C1 segment of cervical spinal cord (tissue), 14 donors: Measurements from ENCODE around the gene CD82.

ENCODE experiments used
- DNase-seq, 14 donors: peaks; one replicate each; lab custom pipeline; 2025; lab: John Stamatoyannopoulos, UW

Gene CD82

DNA sequence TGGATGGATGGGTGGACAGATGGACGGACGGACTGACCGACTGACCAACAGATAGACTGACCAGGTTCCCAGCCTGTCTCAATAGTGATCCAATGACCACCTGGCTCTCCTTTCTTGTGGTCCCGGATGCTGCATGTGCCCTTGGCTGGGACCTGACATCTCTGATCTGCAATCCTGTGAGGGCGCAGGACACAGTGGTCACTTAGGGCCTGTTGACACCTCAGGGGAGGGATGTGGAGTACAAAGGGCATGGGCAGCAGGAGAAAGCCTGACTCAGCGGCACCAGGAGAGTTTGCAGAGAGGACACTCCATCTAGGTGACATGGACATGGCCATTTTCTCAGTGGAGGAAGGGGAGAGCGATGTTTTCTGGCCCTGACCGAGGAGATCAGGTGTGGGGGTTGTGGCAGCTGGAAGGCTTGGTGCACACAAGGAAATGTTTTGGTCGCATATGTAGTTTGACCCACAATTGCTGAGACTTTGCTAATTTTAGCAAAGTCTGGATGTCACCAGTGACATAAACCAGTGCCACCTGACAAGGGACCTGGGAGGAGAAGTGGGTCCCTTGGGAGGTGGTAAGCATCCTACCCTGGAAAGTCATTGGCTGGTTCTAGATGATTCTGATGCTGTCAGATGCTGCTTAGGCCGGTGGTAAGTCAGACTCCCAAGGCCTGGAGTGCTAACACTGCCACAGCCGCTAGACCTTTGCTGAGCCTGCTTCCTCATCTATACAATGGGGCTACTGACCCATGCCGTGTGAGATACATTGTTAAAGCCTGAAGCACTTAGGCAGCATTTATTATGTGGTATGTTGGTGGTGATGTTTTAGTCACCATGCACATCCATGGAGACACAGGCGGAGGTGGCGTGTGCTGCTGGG is 50.7 kb downstream of the CD82 start:
- DNase-seq = no peak

DNA sequence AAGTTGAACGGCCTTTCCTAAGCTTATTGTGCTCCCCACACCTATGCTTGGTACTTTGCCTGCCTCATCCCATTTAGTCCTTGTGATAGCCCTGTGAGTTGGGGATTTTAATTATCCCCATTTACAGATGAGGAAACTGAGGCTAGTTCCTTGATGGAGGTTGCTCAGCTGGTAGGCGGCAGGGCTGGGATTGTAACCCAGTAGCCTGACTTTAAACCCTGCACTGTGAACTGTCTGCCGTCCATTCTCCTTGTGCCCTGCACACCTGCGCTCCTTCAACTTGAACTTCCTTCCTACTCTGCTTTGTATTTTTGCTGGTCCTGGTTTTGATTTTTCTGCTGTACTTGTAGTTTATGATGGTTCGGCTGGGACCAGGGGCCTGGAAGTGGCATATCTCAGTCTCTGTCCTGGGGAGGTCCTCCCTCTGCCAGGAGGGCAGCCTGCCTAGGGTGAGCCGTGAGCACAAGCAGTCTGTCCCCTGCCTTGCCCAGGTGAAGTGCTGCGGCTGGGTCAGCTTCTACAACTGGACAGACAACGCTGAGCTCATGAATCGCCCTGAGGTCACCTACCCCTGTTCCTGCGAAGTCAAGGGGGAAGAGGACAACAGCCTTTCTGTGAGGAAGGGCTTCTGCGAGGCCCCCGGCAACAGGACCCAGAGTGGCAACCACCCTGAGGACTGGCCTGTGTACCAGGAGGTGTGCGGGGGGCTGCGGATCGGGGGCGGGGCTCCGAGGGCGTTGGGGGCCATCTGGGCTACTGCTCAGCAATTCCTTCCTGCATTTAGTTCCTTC is 52.4 kb downstream of the CD82 start:
- no peak for DNase-seq

DNA sequence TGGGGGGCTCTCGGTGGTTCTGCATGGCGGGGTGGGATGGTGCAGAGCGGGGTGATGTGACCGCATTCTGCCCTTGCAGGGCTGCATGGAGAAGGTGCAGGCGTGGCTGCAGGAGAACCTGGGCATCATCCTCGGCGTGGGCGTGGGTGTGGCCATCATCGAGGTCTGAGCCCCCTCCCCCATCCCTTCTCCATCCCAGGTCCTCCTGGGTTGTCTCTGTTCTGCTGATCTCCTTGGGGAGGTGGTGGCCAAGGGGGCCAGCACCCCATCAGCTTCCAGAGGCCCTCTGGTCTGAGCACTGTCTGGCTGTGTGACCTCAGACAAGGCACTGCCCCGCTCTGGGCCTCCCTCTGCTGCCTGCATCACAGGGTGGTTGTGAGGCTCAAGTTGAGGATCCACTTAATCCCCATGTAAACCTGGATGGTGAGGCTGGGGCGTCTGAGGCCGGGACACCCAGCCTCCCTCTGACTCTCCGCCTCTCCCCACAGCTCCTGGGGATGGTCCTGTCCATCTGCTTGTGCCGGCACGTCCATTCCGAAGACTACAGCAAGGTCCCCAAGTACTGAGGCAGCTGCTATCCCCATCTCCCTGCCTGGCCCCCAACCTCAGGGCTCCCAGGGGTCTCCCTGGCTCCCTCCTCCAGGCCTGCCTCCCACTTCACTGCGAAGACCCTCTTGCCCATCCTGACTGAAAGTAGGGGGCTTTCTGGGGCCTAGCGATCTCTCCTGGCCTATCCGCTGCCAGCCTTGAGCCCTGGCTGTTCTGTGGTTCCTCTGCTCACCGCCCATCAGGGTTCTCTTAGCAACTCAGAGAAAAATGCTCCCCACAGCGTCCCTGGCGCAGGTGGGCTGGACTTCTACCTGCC is 53.3 kb downstream of the CD82 start:
- no peak for DNase-seq

DNA sequence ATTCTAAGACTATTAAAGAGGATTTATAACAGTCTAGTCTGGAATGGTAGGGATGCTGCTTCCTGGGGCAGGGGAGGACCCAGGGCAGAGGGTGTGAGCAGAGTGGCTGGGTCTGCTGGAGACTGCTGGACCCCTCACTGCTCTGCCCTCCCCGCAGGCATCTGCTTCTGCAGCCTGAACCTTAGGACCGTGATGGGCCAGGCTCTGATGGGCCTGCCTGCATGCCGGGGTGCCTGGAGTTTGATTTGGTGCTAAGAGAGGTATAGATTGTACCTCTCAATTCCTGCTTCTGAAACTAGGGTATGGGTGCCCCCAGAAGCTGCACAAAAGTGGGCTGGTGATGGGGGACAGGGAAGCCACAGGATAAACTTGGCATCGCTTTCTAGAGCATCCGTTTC is 54.9 kb downstream of the CD82 start:
- DNase-seq = no peak

DNA sequence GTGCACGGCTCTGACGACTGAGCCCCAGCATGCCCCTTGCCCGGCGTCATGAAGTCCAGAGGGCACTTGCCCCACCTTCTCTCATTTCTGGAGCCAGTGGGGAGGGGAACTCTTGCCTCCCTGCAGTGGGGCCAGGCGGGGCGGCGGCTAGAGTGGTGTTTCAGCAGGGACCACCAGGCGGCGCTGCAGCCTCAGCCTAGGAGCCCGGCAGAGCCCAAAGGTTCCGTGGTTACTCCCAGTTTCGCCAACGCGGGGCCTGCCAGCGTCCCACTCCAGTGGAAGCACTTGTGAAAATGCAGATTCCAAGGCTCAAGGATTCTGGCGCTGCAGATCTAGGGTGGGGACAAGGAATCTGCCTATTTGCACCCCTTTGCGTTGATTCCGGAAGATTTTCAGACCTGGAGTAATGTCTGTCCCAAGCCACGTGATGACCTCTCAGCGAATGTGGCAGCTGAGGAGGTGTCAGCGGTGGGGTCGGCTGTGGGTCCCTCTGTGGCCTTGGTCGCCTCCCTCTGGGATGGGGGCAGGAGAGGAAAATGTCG is 55.7 kb downstream of the CD82 start:
- peak in 12 of 14 donors; percentile 36 to 82 (median 69) for DNase-seq

DNA sequence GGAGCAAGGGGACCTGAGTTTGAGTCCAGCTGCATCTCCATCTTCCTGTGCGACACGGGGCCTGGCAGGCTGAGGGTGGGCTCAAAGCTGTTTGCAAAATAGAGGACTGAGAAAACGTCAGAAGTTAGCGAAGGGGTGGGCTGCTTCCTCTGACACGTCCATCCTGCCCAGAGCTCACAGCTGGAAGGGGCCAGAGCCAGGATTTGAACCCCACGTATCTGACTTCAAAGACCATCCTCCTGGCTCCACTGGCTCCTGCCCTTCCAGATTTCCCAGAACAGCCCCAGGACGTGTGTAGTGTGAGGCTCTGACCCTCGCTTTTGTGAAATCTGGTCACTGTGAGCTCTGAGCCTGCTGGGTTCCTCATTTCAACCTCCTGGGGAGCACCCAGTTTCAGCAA is 56.3 kb downstream of the CD82 start:
- DNase-seq = no peak

DNA sequence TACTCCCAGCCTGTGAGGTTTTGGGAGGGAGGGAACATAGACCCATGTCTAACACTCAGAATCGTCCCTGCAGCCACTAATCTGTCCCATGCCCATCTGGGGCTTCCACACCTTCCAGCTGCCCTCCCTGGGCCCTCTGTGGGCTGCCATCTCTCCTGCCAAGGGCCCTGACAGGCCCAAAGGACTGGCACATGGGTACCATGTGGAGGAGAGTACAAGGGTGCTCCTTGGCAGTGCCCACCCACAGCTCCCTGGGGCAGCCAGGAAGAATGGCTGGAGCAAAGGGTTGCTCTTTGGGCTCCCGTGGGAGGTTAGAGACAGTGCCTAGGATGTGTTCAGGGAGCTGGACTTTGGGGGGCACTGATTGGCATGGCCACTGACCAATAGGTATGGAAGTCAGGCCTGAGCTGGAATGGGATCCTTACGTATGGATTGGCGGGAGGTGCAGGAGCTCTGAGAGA is 56.8 kb downstream of the CD82 start:
- DNase-seq = no peak

DNA sequence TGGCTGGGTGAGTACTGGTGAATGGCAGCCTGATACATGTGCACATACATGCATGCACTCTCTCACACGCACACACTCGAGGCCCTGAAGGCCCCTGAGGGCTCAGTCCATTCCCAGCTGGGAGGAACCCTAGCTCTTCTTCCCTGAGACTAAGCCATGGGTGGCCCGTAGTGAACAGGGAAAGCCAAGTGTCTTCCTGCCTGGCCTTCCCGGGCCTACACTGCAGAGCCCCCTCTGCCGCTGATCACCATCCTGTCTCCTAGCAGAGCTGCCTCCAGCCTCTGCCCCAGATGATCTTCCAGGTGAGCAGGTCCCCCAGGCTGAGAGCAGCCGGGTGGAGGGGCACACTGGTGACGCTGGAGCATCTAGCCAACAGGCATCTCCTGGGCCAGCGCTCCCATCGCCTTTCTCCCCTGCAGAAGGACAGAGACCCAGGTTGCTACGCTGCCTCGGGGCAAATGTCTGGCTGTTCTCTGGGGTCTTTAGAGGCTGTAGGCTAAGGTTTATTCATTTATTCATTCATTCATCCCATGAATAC is 57.3 kb downstream of the CD82 start:
- DNase-seq = no peak

DNA sequence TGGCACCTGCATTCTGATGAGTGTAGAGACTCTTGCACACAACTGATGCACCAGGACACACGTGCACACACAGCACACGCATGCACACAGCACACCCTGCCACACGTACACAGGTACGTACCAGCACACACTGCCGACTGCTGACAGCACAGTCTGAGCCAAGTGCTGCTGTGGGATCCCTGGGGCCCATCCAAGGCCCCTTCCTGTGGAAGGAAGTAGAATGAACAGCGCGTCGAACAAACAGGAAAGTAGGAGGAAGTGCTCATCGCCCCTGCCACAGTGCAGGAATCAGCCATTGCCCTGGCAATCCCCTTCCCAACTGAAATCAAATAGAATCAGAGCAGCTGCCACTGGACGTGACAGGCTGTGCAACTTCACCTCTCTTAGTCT is 57.9 kb downstream of the CD82 start:
- no peak for DNase-seq

DNA sequence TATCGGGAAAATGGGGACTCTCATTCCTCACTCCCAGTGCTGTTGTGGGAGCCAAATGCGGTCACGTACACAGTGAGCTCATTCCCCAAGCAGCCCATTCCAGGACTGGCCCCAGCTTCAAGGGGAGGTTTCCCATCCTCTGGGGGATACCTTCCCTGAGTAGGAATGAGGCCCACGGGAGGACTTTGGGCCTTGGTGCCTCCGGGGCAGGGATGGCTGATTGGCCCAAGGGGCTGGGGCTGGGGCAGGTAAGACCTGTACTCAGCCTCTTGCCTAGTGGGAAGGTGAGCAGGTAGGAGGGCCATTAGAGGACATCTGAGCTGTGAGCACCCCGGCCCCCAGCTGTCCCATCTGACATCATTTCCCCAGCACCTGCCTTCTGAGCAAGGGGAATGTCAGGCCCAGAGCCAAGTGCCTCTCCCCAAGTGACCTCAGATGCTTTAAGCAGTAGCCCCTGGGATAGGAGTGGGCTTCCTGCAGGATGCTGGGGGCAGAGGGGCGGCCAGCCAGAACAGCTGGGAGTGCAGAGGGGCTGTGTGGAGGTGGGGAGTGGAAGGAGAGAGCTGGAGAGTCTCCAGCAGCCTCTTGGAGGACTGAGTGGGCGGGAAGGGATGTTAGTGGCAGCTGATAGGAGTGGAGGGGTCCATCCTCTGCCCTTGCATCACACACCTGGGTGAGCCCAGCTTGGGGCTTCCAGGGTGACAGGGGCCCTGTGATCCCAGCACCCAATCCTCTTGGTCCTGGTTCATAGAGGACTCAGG is 58.4 kb downstream of the CD82 start:
- DNase-seq = no peak

DNA sequence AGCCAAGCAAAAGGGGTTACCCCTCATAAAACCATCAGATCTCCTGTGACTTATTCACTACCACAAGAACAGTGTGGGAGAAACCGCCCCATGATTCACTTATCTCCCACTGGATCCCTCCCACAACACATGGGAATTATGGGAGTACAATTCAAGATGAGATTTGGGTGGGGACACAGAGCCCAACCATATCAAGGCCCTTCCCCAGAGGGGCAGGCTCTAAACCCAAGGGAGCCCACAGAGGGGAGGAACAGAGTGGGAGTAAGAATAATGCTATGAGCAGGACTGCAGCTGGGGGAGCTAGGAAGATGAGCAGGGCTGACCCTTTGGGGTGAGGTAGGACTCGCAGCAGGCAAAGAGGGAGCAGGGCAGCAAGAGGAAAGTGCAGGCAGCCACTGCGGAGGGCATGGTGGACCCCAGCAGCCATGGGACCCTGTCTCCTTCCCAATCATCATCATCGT is 59.3 kb downstream of the CD82 start:
- DNase-seq = no peak

DNA sequence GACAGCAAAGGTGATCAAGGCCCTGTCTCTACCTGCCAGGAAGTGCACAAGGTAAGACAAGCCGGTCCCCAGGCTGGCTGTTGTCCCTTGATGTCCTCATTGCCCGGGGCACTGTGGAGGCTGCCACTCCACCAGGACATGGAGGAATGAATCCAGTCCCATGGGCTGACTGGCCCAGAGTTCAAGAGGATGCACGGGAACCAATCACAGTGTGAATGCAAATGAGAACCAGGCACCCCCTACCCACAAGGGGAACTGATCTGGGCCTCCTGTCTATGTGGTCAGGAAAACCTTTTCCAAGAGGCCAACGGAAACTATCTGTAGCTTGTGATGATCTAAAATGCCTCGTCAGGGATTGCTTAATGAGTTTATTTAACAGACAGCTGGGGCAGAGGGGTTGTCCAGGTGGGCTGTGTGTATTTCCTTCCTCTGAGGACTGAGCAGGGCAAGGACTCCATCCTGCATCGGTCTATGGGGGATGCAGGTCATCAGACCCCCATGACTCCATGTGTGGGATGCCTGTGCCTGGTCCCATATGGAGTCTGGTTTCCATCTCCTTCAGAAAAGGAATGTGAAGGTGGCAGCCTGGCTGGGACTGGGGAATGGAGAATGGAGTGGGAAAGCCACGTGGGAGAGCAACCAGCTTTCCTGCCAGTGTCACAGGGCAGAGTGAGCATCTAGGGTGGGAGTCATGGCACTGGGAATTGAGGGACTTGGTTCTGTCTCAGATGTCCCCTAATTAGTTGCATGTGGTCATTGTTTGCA is 60.5 kb downstream of the CD82 start:
- DNase-seq = no peak

DNA sequence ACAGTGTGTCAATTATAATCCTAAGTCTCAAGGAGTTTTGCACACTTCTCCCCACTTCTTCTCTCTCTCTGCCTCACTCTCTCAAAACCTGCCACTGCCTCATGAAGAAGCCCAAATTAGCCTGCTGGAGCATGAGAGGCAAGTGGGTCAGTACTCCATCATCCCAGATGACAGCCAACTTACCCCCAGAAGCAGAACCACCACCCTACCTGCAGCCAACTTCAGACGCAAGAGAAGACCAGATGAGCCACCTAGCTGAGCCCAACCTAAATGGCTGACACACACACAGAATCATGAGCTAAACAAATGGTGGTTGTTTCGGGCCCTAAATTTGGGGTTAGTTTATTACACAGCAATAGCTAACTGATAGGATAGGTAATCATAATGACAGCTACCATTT is 61.2 kb downstream of the CD82 start:
- no peak for DNase-seq

DNA sequence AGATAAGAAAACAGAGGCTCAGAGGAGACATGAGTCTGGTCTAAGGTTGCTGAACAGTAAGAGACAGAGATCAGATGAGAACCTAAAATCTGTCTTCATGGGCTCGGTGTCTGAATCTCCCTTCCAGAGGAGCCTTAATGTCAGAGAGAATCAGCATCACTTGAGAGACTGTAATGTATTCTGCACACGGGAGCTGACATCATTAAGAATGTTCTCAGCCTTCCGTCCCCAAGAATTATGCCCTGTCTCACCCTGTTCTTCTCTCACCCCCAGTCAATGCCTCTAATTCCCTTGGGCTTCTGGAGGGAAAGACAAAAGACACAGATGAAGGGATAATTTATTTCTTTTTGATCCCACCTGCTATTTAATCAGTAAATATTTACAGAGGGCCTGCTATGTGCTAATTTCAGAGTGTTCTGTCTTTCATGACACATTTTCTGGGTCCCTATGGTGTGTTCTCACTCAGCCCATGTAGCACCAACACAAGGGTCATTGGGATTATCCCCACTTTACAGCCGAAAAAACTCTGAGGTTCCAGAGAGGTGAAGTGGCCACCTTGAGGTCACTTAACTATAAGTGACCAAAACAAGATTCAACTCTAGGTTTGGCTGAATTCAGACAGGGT is 61.8 kb downstream of the CD82 start:
- peak in 1 of 14 donors; percentile 23 for DNase-seq

DNA sequence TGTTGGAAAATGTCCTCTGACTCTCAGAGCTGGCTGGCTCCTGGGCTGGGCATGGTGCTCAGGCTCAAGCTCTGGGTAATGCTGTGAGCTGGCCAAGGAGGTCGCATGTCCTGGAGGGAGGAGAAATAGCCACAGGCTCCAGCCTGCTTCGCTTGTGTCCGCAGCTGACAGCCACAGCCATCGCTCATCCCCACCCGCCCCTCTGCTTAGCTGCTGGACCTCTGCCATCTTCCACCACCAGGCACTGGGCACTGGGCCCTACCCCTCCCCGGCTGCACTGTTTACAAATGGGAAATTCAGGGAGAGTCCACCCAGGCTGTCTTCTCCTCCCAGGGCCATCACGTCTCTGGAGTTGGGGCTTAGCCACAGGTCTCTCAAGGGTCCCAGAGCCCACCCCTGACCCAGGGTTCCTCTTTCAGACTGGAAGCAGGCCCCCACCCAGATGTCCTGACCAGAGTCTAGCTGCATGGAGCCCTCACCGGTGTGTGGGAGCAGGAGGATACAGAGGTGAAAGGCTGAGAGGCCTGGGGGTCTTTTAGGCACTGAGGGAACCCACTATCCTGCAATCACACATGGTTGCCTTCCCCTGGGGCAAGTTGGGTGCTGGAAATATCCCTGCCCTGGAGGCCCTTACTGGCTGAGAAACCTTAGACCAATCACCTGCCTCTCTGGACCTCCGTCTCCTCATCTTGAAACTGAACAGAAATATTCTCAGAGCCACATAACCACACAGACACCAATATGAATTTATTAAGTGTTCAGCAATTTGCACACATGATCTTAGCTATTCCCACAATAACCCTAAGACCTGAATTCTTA is 62.7 kb downstream of the CD82 start:
- peak in 13 of 14 donors; percentile 72 to 98 (median 89) for DNase-seq

DNA sequence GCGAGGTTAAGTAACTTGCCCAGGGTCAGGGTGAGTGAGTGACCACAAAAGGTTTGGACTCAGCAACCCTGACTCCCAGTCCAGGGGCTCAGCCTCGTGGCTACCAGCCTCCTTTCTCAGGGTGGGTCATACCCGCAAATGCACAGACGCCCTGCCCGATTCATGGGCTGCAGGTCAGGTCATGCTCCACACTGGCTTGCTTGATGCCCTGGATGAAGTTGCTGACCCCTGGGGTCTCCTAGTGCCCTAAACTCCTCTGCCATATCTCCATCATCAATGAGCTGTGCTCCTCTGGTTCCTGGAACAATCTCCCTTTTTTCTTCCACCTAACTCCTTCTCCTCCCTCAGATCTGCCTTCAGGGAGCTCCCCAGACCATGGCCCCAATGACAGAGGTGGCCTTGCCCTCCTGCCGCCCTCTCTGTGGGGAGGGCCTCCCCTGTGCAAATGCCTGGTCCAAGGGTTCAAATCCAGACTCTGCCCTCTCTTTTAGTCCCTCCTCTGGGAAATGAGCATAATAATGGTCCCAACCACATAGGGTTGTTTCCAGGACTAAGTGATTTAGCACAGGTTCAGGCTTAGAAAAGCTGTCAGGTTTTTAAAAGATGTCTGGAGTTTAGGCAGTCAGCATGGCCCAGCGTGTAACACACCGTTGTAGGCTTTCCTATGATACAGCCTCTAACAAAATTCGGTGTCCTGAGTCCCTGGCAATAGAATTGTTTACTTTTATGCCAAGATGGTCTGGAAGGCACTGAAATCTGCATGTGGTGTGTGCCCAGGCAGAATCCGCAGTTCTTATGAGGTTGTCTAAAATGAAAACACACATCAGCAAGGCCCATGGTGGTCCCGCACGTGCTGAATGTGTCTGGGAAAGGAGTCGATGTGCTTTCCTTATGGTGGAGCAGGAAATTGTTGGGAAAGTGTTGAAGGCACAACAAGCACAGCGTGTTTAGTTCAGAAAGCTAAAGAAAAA is 63.6 kb downstream of the CD82 start:
- peak in 2 of 14 donors; percentile 23 to 26 for DNase-seq
